Measurements from ENCODE around the gene ZNF467.

The ZNF467 gene

DNA sequence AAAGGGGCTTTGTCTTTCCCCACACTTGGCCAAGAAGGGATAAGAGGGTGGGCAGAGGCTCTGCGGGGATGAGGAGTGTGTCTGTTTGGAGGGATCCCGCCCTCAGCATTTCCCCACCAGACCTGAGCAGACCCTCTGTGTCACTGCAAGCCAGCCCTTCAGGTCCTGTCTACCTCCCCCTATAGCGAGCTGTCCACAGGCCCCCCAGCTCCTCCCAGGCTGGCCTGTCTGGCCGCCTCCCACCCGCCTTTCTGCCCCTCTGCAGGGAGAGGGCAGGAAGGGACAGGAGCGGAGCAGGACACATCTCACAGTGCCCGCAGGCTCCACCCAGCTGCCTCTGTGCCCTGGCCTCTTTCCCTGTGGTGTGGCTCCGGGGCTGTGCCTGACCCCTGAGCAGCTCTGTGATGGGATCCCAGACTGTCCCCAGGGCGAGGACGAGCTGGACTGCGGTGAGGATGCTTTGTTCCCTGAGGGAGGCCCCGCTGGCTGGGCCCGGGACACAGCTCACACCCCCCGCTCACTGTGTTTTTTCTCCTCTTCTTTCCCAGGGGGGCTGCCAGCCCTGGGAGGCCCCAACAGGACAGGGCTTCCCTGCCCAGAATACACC is 17.5 kb upstream of the ZNF467 start:
- TF ChIP-seq, protein P1, sequence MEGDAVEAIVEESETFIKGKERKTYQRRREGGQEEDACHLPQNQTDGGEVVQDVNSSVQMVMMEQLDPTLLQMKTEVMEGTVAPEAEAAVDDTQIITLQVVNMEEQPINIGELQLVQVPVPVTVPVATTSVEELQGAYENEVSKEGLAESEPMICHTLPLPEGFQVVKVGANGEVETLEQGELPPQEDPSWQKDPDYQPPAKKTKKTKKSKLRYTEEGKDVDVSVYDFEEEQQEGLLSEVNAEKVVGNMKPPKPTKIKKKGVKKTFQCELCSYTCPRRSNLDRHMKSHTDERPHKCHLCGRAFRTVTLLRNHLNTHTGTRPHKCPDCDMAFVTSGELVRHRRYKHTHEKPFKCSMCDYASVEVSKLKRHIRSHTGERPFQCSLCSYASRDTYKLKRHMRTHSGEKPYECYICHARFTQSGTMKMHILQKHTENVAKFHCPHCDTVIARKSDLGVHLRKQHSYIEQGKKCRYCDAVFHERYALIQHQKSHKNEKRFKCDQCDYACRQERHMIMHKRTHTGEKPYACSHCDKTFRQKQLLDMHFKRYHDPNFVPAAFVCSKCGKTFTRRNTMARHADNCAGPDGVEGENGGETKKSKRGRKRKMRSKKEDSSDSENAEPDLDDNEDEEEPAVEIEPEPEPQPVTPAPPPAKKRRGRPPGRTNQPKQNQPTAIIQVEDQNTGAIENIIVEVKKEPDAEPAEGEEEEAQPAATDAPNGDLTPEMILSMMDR (IDR thresholded peaks at IDR 0.05), result no peak
- no peak for DNase-seq (ENCODE audit: low spot score)
- H3K4me3 ChIP-seq, result no peak overlapping the region
- no peak overlapping the region for H3K27ac ChIP-seq

DNA sequence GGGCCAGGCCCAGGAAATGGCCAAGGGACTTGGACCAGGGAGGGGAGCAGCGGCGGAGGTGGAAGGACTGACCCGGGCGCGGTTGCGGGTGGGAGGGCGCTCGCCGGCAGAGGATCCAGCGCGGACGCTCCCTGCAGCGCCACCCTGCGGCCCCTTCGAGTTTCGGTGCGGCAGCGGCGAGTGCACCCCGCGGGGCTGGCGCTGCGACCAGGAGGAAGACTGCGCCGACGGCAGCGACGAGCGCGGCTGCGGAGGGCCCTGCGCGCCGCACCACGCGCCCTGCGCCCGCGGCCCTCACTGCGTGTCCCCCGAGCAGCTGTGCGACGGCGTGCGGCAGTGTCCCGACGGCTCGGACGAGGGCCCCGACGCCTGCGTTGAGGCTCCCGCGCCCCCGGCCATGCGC is 16.8 kb upstream of the ZNF467 start:
- Histone ChIP-seq H3K4me3 (peak overlapping the region; percentile 43), H3K27ac (no peak overlapping the region)
- TF ChIP-seq, protein P1 (IDR thresholded peaks at IDR 0.05), result no peak
- no peak for DNase-seq (ENCODE audit: low spot score)

DNA sequence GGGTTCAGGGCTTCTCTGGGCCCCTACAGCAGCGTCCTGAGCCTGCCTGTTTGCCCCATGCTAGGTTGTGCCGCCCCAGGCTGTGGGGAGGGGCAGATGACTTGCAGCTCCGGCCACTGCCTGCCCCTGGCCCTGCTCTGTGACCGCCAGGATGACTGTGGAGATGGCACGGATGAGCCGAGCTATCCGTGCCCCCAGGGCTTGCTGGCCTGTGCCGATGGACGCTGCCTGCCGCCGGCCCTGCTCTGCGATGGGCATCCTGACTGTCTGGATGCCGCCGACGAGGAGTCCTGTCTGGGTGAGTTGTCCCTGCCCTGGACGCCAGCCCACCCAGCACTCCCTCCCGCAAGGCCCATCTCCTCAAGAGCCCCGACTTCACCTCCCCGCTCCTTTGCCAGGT is 15.7 kb upstream of the ZNF467 start:
- TF ChIP-seq, protein P1 (IDR thresholded peaks at IDR 0.05), result no peak
- no peak for DNase-seq (ENCODE audit: low spot score)

DNA sequence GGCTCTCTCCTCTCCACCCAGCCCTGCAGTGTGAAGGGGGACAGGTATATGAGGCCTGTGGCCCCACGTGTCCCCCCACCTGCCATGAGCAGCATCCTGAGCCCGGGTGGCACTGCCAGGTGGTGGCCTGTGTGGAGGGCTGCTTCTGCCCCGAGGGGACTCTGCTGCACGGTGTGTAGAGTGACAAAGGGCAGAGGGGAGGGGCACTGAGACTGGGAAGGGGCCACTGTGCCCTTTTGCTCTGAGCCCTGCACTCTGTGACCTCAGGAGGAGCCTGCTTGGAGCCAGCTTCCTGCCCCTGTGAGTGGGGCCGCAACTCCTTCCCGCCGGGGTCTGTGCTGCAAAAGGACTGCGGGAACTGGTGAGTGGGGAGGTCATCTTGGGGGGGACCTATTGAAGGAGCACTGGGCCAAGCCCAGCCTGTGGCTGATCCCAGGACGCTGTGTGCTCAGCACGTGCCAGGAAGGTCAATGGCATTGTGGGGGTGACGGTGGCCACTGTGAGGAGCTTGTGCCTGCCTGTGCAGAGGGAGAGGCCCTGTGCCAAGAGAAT is 15.0 kb upstream of the ZNF467 start:
- TF ChIP-seq, protein P1 (IDR thresholded peaks at IDR 0.05), result no peak
- H3K27ac ChIP-seq, result no peak overlapping the region
- no peak for DNase-seq (ENCODE audit: low spot score)
- H3K4me3 ChIP-seq, result no peak overlapping the region

More for the DNA sequence above, 15.7 kb upstream of the ZNF467 start:
- H3K4me3 ChIP-seq, result no peak overlapping the region
- H3K27ac ChIP-seq, result no peak overlapping the region

DNA sequence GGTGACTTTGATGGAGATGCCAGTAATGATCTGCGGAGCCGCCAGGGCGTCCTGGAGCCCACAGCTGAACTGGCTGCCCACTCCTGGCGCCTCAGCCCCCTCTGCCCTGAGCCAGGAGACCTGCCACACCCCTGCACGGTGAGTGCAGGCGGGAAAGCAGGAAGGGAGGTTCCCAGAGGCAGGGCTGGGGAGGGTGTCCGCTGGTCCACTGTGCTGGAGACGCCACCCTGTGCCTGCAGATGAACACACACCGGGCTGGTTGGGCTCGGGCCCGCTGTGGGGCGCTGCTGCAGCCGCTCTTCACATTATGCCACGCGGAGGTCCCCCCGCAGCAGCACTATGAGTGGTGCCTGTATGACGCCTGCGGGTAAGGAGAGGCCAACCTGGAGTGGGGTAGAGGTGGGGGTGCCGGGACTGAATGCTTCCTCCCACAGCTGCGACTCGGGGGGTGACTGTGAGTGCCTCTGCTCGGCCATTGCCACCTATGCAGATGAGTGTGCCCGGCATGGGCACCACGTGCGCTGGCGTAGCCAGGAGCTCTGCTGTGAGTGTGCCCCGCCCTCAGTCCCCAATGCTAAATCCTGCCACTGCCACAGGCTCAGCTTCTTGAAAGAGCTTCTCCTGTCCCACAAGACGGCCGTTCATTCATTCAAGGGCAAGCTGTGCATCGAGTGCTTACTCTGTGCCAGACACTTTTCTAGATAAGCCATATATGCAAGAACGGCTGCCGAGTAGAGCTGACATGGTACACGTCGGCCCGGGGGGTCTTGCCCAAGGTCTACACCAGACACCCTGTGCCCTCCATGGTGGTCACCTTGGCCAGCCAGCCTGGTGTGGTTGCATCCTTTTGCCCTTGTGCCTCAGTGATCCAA is 14.3 kb upstream of the ZNF467 start:
- Histone ChIP-seq H3K27ac (no peak overlapping the region), H3K4me3 (no peak overlapping the region)
- TF ChIP-seq, protein P1 (IDR thresholded peaks at IDR 0.05), result no peak
- no peak for DNase-seq (ENCODE audit: low spot score)

DNA sequence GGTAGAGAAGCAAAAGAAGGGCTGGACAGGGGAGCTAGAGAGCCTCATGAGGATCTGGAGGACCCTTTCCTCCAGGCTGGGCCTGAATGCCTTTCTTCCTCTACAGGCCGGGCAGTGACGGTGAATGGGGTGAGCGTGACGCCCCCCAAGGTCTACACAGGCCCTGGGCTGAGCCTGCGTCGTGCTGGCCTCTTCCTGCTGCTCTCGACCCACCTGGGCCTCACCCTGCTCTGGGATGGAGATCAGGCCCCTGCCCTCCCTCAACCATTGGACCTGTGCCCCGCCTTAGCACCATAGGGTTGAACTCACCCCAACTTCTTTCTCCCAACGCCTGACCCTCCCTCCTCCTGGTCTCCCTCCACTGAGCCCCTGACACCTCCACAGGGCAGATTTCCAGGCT is 12.6 kb upstream of the ZNF467 start:
- Histone ChIP-seq H3K27ac (no peak overlapping the region), H3K4me3 (no peak overlapping the region)
- no peak for DNase-seq (ENCODE audit: low spot score)
- TF ChIP-seq, protein P1 (IDR thresholded peaks at IDR 0.05), result no peak

Data from coronary artery (tissue), 2 donors.